ENCODE results near the gene GLIPR2. TPM values are rescaled to one million over a fixed set of nuclear protein-coding genes. Genes with fewer than 3 reads are reported as not detected.
A peak's percentile ranks its signal among the peaks of the same experiment; 100 is the strongest.

The GLIPR2 gene
- total and polyA plus RNA-seq, 2 of the 13 experiments (the other 11 are each of a cell fraction or from before 2014, with no cell fraction given) = 0.08 to 0.42 TPM

DNA sequence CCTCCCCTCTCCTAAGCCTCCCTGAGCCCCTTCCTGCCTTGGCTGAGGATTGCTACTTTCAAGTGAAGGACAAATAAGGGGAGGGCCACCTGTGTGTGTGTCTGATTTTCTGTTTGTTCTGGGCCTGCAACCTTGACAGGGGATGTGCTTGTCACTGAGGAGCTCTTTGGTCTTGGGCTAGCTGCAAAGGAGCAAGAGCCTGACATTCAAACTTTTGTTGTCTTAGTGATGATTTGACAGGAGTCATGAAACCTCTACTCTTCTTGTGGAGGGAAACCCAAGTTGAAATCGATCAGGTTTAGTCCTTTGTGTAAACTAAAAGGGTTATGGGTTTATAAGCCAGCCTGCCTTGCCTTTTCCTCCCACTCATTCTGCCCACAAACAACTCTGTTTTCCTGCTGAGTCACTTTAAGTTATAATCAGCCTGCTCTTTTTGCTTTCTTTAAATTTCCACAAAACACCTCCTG is 71.0 kb downstream of the GLIPR2 start (continued):
- no peak for TF ChIP-seq ZNF335 (CRISPR knock-in tag; IDR thresholded peaks at IDR 0.05)
- TF ChIP-seq CCAR2 (optimal IDR thresholded peaks at IDR 0.05; ENCODE audit: low read depth, low read length) = no peak
- no peak for TF ChIP-seq POLR2AphosphoS5 (IDR thresholded peaks at IDR 0.05; ENCODE audit: low read depth, low read length)
- no peak for TF ChIP-seq ZNF282 (IDR thresholded peaks at IDR 0.05; ENCODE audit: partially characterized antibody)
- TF ChIP-seq NFKBIZ (CRISPR knock-in tag; IDR thresholded peaks at IDR 0.05) = peak; percentile 20; the same call in 1 of the 2 replicates
- TF ChIP-seq, protein P1, sequence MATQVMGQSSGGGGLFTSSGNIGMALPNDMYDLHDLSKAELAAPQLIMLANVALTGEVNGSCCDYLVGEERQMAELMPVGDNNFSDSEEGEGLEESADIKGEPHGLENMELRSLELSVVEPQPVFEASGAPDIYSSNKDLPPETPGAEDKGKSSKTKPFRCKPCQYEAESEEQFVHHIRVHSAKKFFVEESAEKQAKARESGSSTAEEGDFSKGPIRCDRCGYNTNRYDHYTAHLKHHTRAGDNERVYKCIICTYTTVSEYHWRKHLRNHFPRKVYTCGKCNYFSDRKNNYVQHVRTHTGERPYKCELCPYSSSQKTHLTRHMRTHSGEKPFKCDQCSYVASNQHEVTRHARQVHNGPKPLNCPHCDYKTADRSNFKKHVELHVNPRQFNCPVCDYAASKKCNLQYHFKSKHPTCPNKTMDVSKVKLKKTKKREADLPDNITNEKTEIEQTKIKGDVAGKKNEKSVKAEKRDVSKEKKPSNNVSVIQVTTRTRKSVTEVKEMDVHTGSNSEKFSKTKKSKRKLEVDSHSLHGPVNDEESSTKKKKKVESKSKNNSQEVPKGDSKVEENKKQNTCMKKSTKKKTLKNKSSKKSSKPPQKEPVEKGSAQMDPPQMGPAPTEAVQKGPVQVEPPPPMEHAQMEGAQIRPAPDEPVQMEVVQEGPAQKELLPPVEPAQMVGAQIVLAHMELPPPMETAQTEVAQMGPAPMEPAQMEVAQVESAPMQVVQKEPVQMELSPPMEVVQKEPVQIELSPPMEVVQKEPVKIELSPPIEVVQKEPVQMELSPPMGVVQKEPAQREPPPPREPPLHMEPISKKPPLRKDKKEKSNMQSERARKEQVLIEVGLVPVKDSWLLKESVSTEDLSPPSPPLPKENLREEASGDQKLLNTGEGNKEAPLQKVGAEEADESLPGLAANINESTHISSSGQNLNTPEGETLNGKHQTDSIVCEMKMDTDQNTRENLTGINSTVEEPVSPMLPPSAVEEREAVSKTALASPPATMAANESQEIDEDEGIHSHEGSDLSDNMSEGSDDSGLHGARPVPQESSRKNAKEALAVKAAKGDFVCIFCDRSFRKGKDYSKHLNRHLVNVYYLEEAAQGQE (IDR thresholded peaks at IDR 0.05; ENCODE audit: borderline replicate concordance in 1 of 2, low read depth in 1 of 2, low read length in 2 of 2) = no peak
- no peak for TF ChIP-seq MATR3 (CRISPR knock-in tag; IDR thresholded peaks at IDR 0.05)
- no peak for TF ChIP-seq HNRNPL (IDR thresholded peaks at IDR 0.05; ENCODE audit: low read depth, low read length)
- TF ChIP-seq, protein P2, sequence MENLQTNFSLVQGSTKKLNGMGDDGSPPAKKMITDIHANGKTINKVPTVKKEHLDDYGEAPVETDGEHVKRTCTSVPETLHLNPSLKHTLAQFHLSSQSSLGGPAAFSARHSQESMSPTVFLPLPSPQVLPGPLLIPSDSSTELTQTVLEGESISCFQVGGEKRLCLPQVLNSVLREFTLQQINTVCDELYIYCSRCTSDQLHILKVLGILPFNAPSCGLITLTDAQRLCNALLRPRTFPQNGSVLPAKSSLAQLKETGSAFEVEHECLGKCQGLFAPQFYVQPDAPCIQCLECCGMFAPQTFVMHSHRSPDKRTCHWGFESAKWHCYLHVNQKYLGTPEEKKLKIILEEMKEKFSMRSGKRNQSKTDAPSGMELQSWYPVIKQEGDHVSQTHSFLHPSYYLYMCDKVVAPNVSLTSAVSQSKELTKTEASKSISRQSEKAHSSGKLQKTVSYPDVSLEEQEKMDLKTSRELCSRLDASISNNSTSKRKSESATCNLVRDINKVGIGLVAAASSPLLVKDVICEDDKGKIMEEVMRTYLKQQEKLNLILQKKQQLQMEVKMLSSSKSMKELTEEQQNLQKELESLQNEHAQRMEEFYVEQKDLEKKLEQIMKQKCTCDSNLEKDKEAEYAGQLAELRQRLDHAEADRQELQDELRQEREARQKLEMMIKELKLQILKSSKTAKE (CRISPR knock-in tag; IDR thresholded peaks at IDR 0.05; ENCODE audit: borderline replicate concordance) = no peak
- TF ChIP-seq, protein P3, sequence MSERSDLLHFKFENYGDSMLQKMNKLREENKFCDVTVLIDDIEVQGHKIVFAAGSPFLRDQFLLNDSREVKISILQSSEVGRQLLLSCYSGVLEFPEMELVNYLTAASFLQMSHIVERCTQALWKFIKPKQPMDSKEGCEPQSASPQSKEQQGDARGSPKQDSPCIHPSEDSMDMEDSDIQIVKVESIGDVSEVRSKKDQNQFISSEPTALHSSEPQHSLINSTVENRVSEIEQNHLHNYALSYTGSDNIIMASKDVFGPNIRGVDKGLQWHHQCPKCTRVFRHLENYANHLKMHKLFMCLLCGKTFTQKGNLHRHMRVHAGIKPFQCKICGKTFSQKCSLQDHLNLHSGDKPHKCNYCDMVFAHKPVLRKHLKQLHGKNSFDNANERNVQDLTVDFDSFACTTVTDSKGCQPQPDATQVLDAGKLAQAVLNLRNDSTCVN (CRISPR knock-in tag; IDR thresholded peaks at IDR 0.05; ENCODE audit: borderline replicate concordance) = no peak
- no peak for TF ChIP-seq NFYC (CRISPR knock-in tag; IDR thresholded peaks at IDR 0.05)
- no peak for TF ChIP-seq NBN (conservative IDR thresholded peaks at IDR 0.05)
- TF ChIP-seq ZNF292 (CRISPR knock-in tag; IDR thresholded peaks at IDR 0.05; ENCODE audit: borderline replicate concordance, low read depth) = 0 out of 2 replicates have a peak, but pooled peaks have one; percentile 68
- TF ChIP-seq ATM (IDR thresholded peaks at IDR 0.05; ENCODE audit: borderline replicate concordance) = no peak
- no peak for TF ChIP-seq SP4 (CRISPR knock-in tag; IDR thresholded peaks at IDR 0.05)
- no peak for TF ChIP-seq SCMH1 (CRISPR knock-in tag; IDR thresholded peaks at IDR 0.05; ENCODE audit: borderline replicate concordance)
- TF ChIP-seq, protein P4, sequence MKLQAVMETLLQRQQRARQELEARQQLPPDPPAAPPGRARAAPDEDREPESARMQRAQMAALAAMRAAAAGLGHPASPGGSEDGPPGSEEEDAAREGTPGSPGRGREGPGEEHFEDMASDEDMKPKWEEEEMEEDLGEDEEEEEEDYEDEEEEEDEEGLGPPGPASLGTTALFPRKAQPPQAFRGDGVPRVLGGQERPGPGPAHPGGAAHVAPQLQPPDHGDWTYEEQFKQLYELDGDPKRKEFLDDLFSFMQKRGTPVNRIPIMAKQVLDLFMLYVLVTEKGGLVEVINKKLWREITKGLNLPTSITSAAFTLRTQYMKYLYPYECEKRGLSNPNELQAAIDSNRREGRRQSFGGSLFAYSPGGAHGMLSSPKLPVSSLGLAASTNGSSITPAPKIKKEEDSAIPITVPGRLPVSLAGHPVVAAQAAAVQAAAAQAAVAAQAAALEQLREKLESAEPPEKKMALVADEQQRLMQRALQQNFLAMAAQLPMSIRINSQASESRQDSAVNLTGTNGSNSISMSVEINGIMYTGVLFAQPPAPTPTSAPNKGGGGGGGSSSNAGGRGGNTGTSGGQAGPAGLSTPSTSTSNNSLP (IDR thresholded peaks at IDR 0.05; ENCODE audit: low read depth, low read length) = no peak
- TF ChIP-seq, protein P5, sequence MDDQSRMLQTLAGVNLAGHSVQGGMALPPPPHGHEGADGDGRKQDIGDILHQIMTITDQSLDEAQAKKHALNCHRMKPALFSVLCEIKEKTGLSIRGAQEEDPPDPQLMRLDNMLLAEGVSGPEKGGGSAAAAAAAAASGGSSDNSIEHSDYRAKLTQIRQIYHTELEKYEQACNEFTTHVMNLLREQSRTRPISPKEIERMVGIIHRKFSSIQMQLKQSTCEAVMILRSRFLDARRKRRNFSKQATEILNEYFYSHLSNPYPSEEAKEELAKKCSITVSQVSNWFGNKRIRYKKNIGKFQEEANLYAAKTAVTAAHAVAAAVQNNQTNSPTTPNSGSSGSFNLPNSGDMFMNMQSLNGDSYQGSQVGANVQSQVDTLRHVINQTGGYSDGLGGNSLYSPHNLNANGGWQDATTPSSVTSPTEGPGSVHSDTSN (CRISPR knock-in tag; IDR thresholded peaks at IDR 0.05; ENCODE audit: borderline replicate concordance) = no peak
- TF ChIP-seq CHD2 (IDR thresholded peaks at IDR 0.05; ENCODE audit: low read depth, low read length) = no peak
